ENCODE data around the gene TRIM42. TPM values are rescaled to one million over a fixed set of nuclear protein-coding genes. Genes with fewer than 3 reads are reported as not detected.

TRIM42 gene
- total and polyA plus RNA-seq, 2 donors (not counting 1 experiment from before 2014, with no cell fraction given), result not detected

GRCh38 chr3:140726066-140726465 lies 48.2 kb downstream of the TRIM42 start:
- 90% methylated on average over 1 of the region's 1 CpG for WGBS (ENCODE audit: insufficient coverage)
- no peak overlapping the region for H3K4me3 ChIP-seq (ENCODE audit: control extremely low read depth in 1 of 5, extremely low read depth in 1 of 5, insufficient read depth in 1 of 5, low read depth in 2 of 5, low read length in 4 of 5)

GRCh38 chr3:140727886-140728285 lies 50.0 kb downstream of the TRIM42 start:
- Histone ChIP-seq H3K79me2 (ENCODE audit: control insufficient read depth, insufficient read depth, low read length) (no peaks in the 10 kb centered on the region), H3K27me3 (replicated peaks in 1 of 4; ENCODE audit: control extremely low read depth in 1 of 4, control insufficient read depth in 3 of 4, insufficient read depth in 4 of 4, low read length in 3 of 4) (peaks cover 0 to 4% (median 0%) of the 10 kb centered on the region in 4 experiments), H2AFZ (ENCODE audit: insufficient read depth, low read depth, low read length, poor library complexity, severe bottlenecking) (no peak overlapping the region), H3K9me3 (ENCODE audit: control extremely low read depth in 1 of 3, control insufficient read depth in 2 of 3, insufficient read depth in 1 of 3, low read length in 2 of 3) (peaks cover 0 to 3% (median 0%) of the 10 kb centered on the region in 3 donors), H3K4me2 (replicated peaks; ENCODE audit: low read depth, low read length, poor library complexity, severe bottlenecking) (no peak overlapping the region), H3K4me1 (ENCODE audit: control insufficient read depth in 2 of 2, insufficient read depth in 2 of 2, low read length in 2 of 2) (no peaks in the 10 kb centered on the region), H3K9ac (ENCODE audit: low read length) (no peak overlapping the region), H3K27ac (ENCODE audit: low read length in 2 of 2) (no peak overlapping the region), H3K4me3 (ENCODE audit: control extremely low read depth in 1 of 5, extremely low read depth in 1 of 5, insufficient read depth in 1 of 5, low read depth in 2 of 5, low read length in 4 of 5) (no peak overlapping the region), H4K20me1 (ENCODE audit: control insufficient read depth, insufficient read depth, low read length, poor library complexity, severe bottlenecking) (no peaks in the 10 kb centered on the region), H3K36me3 (replicated peaks in 1 of 2; ENCODE audit: control extremely low read depth in 1 of 2, control insufficient read depth in 1 of 2, extremely low read depth in 1 of 2, insufficient read depth in 2 of 2, low read length in 1 of 2) (no peaks in the 10 kb centered on the region)
- CTCF ChIA-PET, result no interaction called here
- WGBS (ENCODE audit: insufficient coverage), result 83% methylated on average over 1 of the region's 4 CpGs
- peaks cover 2% of the 10 kb centered on the region for H3K27me3 Mint-ChIP-seq
- POLR2A ChIA-PET, result no interaction called here
- no peak for ATAC-seq (ENCODE audit: low read depth)
- no peak overlapping the region for H3K4me3 Mint-ChIP-seq
- intact Hi-C loops (cut with micrococcal nuclease), result no loop called here
- no peaks in the 10 kb centered on the region for H3K9me3 Mint-ChIP-seq (ENCODE audit: insufficient read depth)
- H3K27ac Mint-ChIP-seq, result no peak overlapping the region
- peaks cover 2% of the 10 kb centered on the region for H3K4me1 Mint-ChIP-seq
- no peak for DNase-seq
- TF ChIP-seq EZH2 (IDR thresholded peaks at IDR 0.05; ENCODE audit: borderline replicate concordance, insufficient read depth, low read depth, low read length, poor library complexity, severe bottlenecking) (no peak), CTCF (IDR thresholded peaks at IDR 0.05) (no peak)

More at GRCh38 chr3:140726066-140726465, 48.2 kb downstream of the TRIM42 start:
- peaks cover 2% of the 10 kb centered on the region for H3K4me1 Mint-ChIP-seq
- no peaks in the 10 kb centered on the region for H3K4me1 ChIP-seq (ENCODE audit: control insufficient read depth in 2 of 2, insufficient read depth in 2 of 2, low read length in 2 of 2)
- no peak for ATAC-seq (ENCODE audit: low read depth)
- no peak overlapping the region for H3K4me3 Mint-ChIP-seq
- CTCF ChIA-PET, result no interaction called here
- DNase-seq, result no peak
- no peaks in the 10 kb centered on the region for H3K36me3 ChIP-seq (replicated peaks in 1 of 2; ENCODE audit: control extremely low read depth in 1 of 2, control insufficient read depth in 1 of 2, extremely low read depth in 1 of 2, insufficient read depth in 2 of 2, low read length in 1 of 2)
- no peak overlapping the region for H3K27ac Mint-ChIP-seq
- POLR2A ChIA-PET, result no interaction called here
- no peaks in the 10 kb centered on the region for H3K79me2 ChIP-seq (ENCODE audit: control insufficient read depth, insufficient read depth, low read length)
- H3K4me2 ChIP-seq (replicated peaks; ENCODE audit: low read depth, low read length, poor library complexity, severe bottlenecking), result no peak overlapping the region
- H3K9me3 Mint-ChIP-seq (ENCODE audit: insufficient read depth), result no peaks in the 10 kb centered on the region
- intact Hi-C loops (cut with micrococcal nuclease), result no loop called here
- H3K9ac ChIP-seq (ENCODE audit: low read length), result no peak overlapping the region
- H4K20me1 ChIP-seq (ENCODE audit: control insufficient read depth, insufficient read depth, low read length, poor library complexity, severe bottlenecking), result no peaks in the 10 kb centered on the region
- TF ChIP-seq EZH2 (IDR thresholded peaks at IDR 0.05; ENCODE audit: borderline replicate concordance, insufficient read depth, low read depth, low read length, poor library complexity, severe bottlenecking), result no peak
- TF ChIP-seq CTCF (IDR thresholded peaks at IDR 0.05), result no peak
- no peaks in the 10 kb centered on the region for H3K27me3 ChIP-seq (replicated peaks in 1 of 4; ENCODE audit: control extremely low read depth in 1 of 4, control insufficient read depth in 3 of 4, insufficient read depth in 4 of 4, low read length in 3 of 4)
- H3K9me3 ChIP-seq (ENCODE audit: control extremely low read depth in 1 of 3, control insufficient read depth in 2 of 3, insufficient read depth in 1 of 3, low read length in 2 of 3), result no peaks in the 10 kb centered on the region
- peaks cover 2% of the 10 kb centered on the region for H3K27me3 Mint-ChIP-seq
- H3K27ac ChIP-seq (ENCODE audit: low read length in 2 of 2), result no peak overlapping the region
- no peak overlapping the region for H2AFZ ChIP-seq (ENCODE audit: insufficient read depth, low read depth, low read length, poor library complexity, severe bottlenecking)

Measured in B cell (primary cell).